A673 (cell line): ENCODE data around the gene ESPL1. TPM values are rescaled to one million over a fixed set of nuclear protein-coding genes. Genes with fewer than 3 reads are reported as not detected.

Experiments used
- BruUV-seq: library from RNA; stranded (reverse); fragments of 400-500 nt; replicated peaks from 2 replicates; lab custom pipeline; 2021; lab: Mats Ljungman, UMichigan
- CTCF ChIA-PET: fragments of 300-600 bp; sonication (Branson Sonifier 250); formaldehyde crosslinking; loops from one replicate; lab custom pipeline; 2022; ENCODE audit warnings: antibody characterized with exemption; lab: Charles Lee
- POLR2A ChIA-PET: fragments of 300-600 bp; sonication (Branson Sonifier 250); formaldehyde crosslinking; loops from one replicate; lab custom pipeline; 2022; ENCODE audit warnings: antibody characterized with exemption; ENCODE audit not compliant: low non-redundant PET; lab: Charles Lee
- DNase-seq: peaks from one replicate; pipeline ENCODE4 v3.0.0-alpha.2; 2015; ENCODE audit warnings: low spot score
- H3K27ac ChIP-seq: fragments of 200-600 bp; sonication (generic); 2 replicates; pipeline ENCODE4 v1.5.1; 2016; ENCODE audit warnings: mixed run types, low read depth, mild to moderate bottlenecking, mixed read lengths, antibody characterized with exemption, low read length; ENCODE audit not compliant: poor library complexity, severe bottlenecking
- H3K27me3 ChIP-seq: fragments of 200-600 bp; sonication (generic); replicated peaks from 2 replicates; pipeline ENCODE4 v1.6.1; 2017; ENCODE audit warnings: mixed run types, low read depth, mild to moderate bottlenecking, mixed read lengths, antibody characterized with exemption, low read length; ENCODE audit not compliant: insufficient read depth, poor library complexity
- H3K36me3 ChIP-seq: fragments of 200-600 bp; sonication (generic); 2 replicates; pipeline ENCODE4 v1.6.1; 2016; ENCODE audit warnings: mixed run types, mild to moderate bottlenecking, mixed read lengths, antibody characterized with exemption, low read length; ENCODE audit not compliant: insufficient read depth, poor library complexity, severe bottlenecking
- H3K4me1 ChIP-seq: fragments of 200-600 bp; sonication (generic); 2 replicates; pipeline ENCODE4 v1.6.1; 2017; ENCODE audit warnings: mixed run types, mild to moderate bottlenecking, mixed read lengths, antibody characterized with exemption, low read length; ENCODE audit not compliant: insufficient read depth, poor library complexity, severe bottlenecking
- H3K4me3 ChIP-seq: fragments of 200-600 bp; sonication (generic); 2 replicates; pipeline ENCODE4 v1.5.1; 2016; ENCODE audit warnings: low read depth, mixed run types, mild to moderate bottlenecking, mixed read lengths, low read length; ENCODE audit not compliant: poor library complexity, severe bottlenecking
- H3K9me3 ChIP-seq: fragments of 200-600 bp; sonication (generic); 2 replicates; pipeline ENCODE4 v1.6.1; 2016; ENCODE audit warnings: mixed run types, low read depth, mild to moderate bottlenecking, mixed read lengths, antibody characterized with exemption, low read length; ENCODE audit not compliant: poor library complexity, severe bottlenecking
- EZH2 ChIP-seq: fragments of 200-600 bp; sonication (generic); IDR thresholded peaks from 2 replicates; pipeline ENCODE4 v1.6.1; 2017; ENCODE audit warnings: borderline replicate concordance, low read depth, mild to moderate bottlenecking, mixed read lengths, antibody characterized with exemption, low read length; ENCODE audit not compliant: poor library complexity, severe bottlenecking
- intact Hi-C: fragments of 100-400 bp; cut with micrococcal nuclease; formaldehyde crosslinking; loops from one replicate; pipeline ENCODE4 v1.10.0; 2022; ENCODE audit not compliant: unreplicated experiment
- total RNA-seq: library from RNA; stranded (reverse); gene quantifications from 2 replicates; pipeline ENCODE4 v1.2.3, GENCODE V29; 2021
- TF ChIP-seq, protein P1 (sequence below): fragments of 300-800, 200-600 bp; sonication (generic); conservative IDR thresholded peaks from 2 replicates; pipeline ENCODE4 v1.5.1; 2017; ENCODE audit warnings: low read depth, mild to moderate bottlenecking, antibody characterized with exemption, low read length, moderate library complexity, mixed read lengths

The ESPL1 gene
- total RNA-seq, 1 experiment from 2014 or later = 99.1 TPM

DNA sequence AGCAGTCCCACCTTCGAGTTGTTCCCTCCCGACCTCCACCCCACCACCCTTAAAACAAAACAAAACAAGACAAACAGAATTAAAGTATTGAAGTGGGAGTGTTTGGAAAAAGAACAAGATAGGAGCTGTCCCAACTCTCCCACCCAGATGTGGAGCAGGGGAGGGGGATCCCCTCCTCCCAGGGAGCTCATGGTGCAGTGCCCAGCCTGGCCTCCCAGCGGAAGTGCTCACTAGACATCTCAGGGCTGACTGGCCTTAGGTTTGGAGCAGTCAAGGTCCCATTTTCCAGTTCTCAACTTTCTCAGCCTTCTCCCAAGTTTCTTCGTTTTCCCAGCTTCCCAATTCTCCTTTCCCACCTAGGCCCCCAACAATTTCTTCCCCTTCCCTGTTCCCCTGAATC, 65.2 kb downstream of the ESPL1 start:
- intact Hi-C loops = no loop called here
- no TSS peak for BruUV-seq
- CTCF ChIA-PET = no interaction called here

DNA sequence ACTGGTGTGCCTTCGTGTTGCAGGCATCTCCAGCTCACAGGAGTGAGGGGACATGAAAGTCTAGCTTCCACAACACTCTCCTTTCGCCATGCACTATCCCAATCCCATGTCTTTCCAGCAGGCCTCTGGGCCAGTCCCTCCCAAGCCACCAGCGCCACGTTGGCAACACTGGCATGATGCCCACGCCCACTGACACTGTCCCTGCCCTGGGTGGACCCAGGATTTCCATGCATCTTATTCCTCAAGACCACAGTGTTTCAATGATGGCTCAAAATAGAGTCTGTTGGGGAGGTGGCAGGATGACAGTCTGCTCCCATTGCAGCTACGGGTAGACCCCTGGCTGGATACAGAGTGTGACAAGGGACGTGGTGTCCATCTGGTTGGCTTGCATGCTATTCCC, 65.7 kb downstream of the ESPL1 start:
- Histone ChIP-seq H3K9me3 (no peaks in the 10 kb centered on the region), H3K36me3 (no peaks in the 10 kb centered on the region), H3K27me3 (no peaks in the 10 kb centered on the region), H3K4me3 (no peak overlapping the region), H3K4me1 (no peaks in the 10 kb centered on the region), H3K27ac (no peak overlapping the region)
- CTCF ChIA-PET = no interaction called here
- POLR2A ChIA-PET = no interaction called here
- TF ChIP-seq EZH2 = no peak
- TF ChIP-seq, protein P1, sequence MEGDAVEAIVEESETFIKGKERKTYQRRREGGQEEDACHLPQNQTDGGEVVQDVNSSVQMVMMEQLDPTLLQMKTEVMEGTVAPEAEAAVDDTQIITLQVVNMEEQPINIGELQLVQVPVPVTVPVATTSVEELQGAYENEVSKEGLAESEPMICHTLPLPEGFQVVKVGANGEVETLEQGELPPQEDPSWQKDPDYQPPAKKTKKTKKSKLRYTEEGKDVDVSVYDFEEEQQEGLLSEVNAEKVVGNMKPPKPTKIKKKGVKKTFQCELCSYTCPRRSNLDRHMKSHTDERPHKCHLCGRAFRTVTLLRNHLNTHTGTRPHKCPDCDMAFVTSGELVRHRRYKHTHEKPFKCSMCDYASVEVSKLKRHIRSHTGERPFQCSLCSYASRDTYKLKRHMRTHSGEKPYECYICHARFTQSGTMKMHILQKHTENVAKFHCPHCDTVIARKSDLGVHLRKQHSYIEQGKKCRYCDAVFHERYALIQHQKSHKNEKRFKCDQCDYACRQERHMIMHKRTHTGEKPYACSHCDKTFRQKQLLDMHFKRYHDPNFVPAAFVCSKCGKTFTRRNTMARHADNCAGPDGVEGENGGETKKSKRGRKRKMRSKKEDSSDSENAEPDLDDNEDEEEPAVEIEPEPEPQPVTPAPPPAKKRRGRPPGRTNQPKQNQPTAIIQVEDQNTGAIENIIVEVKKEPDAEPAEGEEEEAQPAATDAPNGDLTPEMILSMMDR = no peak
- DNase-seq = no peak
- no TSS peak for BruUV-seq
- intact Hi-C loops = no loop called here

More for the DNA sequence above, 65.2 kb downstream of the ESPL1 start:
- Histone ChIP-seq H3K27ac (no peak overlapping the region), H3K4me1 (no peaks in the 10 kb centered on the region), H3K4me3 (no peak overlapping the region), H3K36me3 (no peaks in the 10 kb centered on the region), H3K9me3 (no peaks in the 10 kb centered on the region), H3K27me3 (no peaks in the 10 kb centered on the region)
- DNase-seq = no peak
- TF ChIP-seq, protein P1 = no peak
- no peak for TF ChIP-seq EZH2
- POLR2A ChIA-PET = no interaction called here

DNA sequence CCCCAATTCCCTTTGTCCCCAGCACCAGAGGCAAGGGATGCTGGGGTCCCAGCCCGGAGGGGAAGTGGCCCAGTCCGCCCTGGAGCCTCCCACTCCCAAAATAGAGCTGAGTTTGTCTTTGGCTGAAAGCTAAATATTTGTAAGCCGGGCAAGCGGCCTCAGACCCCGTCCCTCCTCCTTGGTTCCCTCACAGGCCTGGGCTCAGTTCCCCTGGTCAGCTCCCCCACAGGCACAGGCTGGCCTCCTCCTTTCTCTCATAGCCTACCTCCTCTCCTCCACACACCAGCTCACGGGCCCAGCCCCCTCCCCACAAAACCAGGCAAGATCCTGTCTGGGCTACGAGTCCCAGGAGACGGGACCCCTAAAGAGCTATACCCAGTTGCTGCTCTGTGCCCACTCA, 66.7 kb downstream of the ESPL1 start:
- no peak for DNase-seq
- BruUV-seq = no TSS peak
- Histone ChIP-seq H3K9me3 (no peaks in the 10 kb centered on the region), H3K27me3 (no peaks in the 10 kb centered on the region), H3K36me3 (no peaks in the 10 kb centered on the region), H3K4me3 (no peak overlapping the region), H3K4me1 (no peaks in the 10 kb centered on the region), H3K27ac (no peak overlapping the region)
- ChIA-PET CTCF (interaction anchor here (1.2 to 1.3 kb wide), 2 partner anchors 10 to 13 kb away, joined by 4 to 8 read pairs; partner anchors contain the start of gene AAAS), POLR2A (no interaction called here)
- intact Hi-C loops = no loop called here
- no peak for TF ChIP-seq EZH2
- TF ChIP-seq, protein P1 = no peak
